ENCODE results near the gene SH3GL2. TPM values are rescaled to one million over a fixed set of nuclear protein-coding genes. Genes with fewer than 3 reads are reported as not detected.

SH3GL2 gene
- total and polyA plus RNA-seq, 9 of the 15 experiments (the other 6 are each of a cell fraction or from before 2014, with no cell fraction given) = not detected

DNA sequence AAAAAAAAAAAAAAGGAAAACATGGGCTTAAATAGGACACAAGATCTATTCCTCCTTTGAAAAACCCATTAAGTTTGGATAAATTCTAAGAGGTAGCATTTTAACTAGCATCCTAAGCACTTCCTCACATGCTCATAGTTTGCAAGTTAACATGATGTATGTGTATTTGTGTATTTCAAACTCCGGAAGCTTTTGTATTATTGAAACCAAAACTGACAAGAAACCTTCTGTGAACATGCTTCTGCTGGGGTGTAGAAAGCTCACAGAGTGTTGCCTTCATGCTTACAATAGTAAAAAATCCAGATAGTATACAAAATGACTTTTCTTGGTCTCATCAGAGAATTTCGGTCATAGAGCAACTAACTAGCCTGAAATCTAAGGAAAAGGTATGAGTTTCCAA, 103.8 kb downstream of the SH3GL2 start:
- Histone ChIP-seq H4K20me1 (replicated peaks; ENCODE audit: control insufficient read depth, insufficient read depth, low read length) (no peaks in the 10 kb centered on the region), H3K9ac (ENCODE audit: insufficient read depth in 1 of 2, low read depth in 2 of 2, low read length in 2 of 2) (no peak overlapping the region), H3K27ac (ENCODE audit: extremely low read depth, low read depth, low read length) (no peak overlapping the region), H3K79me2 (ENCODE audit: control insufficient read depth, insufficient read depth, low read length) (no peaks in the 10 kb centered on the region), H3K4me2 (ENCODE audit: insufficient read depth, low read length) (no peak overlapping the region), H3K36me3 (ENCODE audit: control insufficient read depth, insufficient read depth, low read length) (no peaks in the 10 kb centered on the region), H3K9me1 (ENCODE audit: control insufficient read depth, insufficient read depth, low read length) (no peaks in the 10 kb centered on the region), H3K9me3 (replicated peaks; ENCODE audit: control insufficient read depth, insufficient read depth, low read depth, low read length) (no peaks in the 10 kb centered on the region), H3K27me3 (ENCODE audit: control insufficient read depth in 2 of 2, insufficient read depth in 2 of 2, low read length in 2 of 2) (no peaks in the 10 kb centered on the region), H3K4me3 (no peak overlapping the region), H2AFZ (ENCODE audit: low read depth, low read length) (no peak overlapping the region), H3K4me1 (replicated peaks in 1 of 2; ENCODE audit: control insufficient read depth in 2 of 2, insufficient read depth in 2 of 2, low read length in 2 of 2) (no peaks in the 10 kb centered on the region)
- intact Hi-C loops (cut with micrococcal nuclease) = no loop called here
- TF ChIP-seq SOX6 (IDR thresholded peaks at IDR 0.05) (no peak), RCOR1 (IDR thresholded peaks at IDR 0.05; ENCODE audit: borderline replicate concordance in 1 of 2, low read depth in 2 of 2, low read length in 2 of 2) (no peak)
- no peak for DNase-seq (ENCODE audit: extremely low read depth in 1 of 4, low spot score in 3 of 4)
- WGBS (ENCODE audit: insufficient coverage, low coverage, missing lambda C conversion rate) = 0% methylated on average over 2 of the region's 2 CpGs
- in situ Hi-C loops (cut with MboI) = no loop called here
- no peak for FAIRE-seq
- no peak for ATAC-seq
- ChIA-PET POLR2A (no interaction called here), CTCF (ENCODE audit: low intra/inter-chr PET ratio) (no interaction called here)
- no TSS peak for BruUV-seq (replicated peaks)

DNA sequence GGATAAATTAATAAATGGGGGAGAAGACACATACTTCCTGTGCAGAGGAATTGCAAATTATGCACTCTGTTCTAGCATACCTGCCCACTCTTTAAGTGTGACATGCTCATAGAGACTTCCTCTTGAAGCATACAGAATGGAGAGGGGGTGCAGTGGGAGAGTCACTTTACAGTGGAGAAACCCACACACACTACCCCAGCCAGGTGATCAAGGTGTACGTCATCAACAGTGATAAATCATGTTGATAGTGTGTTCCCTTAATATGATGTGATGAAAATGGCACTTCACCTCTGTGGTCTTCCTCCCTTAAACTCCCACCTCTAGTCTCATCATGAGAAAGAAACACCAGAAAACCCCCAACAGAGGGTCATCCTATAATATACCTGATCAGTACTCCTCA, 110.0 kb downstream of the SH3GL2 start:
- H3K27ac ChIP-seq (ENCODE audit: extremely low read depth, low read depth, low read length) = no peak overlapping the region
- H3K79me2 ChIP-seq (ENCODE audit: control insufficient read depth, insufficient read depth, low read length) = no peaks in the 10 kb centered on the region
- H3K27me3 ChIP-seq (ENCODE audit: control insufficient read depth in 2 of 2, insufficient read depth in 2 of 2, low read length in 2 of 2) = no peaks in the 10 kb centered on the region
- H2AFZ ChIP-seq (ENCODE audit: low read depth, low read length) = no peak overlapping the region
- BruUV-seq (replicated peaks) = no TSS peak
- intact Hi-C loops (cut with micrococcal nuclease) (no loop called here), in situ Hi-C loops (cut with MboI) (no loop called here)
- H4K20me1 ChIP-seq (replicated peaks; ENCODE audit: control insufficient read depth, insufficient read depth, low read length) = no peaks in the 10 kb centered on the region
- DNase-seq (ENCODE audit: extremely low read depth in 1 of 4, low spot score in 3 of 4) (no peak), FAIRE-seq (no peak), ATAC-seq (no peak)
- no peaks in the 10 kb centered on the region; the same call in 1 of the 2 replicates for H3K9me3 ChIP-seq (replicated peaks; ENCODE audit: control insufficient read depth, insufficient read depth, low read depth, low read length)
- ChIA-PET POLR2A (no interaction called here), CTCF (ENCODE audit: low intra/inter-chr PET ratio) (no interaction called here)
- 0% methylated on average over 1 of the region's 1 CpG for WGBS (ENCODE audit: insufficient coverage, low coverage, missing lambda C conversion rate)
- no peaks in the 10 kb centered on the region for H3K9me1 ChIP-seq (ENCODE audit: control insufficient read depth, insufficient read depth, low read length)
- H3K4me3 ChIP-seq = no peak overlapping the region
- no peak overlapping the region for H3K9ac ChIP-seq (ENCODE audit: insufficient read depth in 1 of 2, low read depth in 2 of 2, low read length in 2 of 2)
- no peaks in the 10 kb centered on the region for H3K4me1 ChIP-seq (replicated peaks in 1 of 2; ENCODE audit: control insufficient read depth in 2 of 2, insufficient read depth in 2 of 2, low read length in 2 of 2)
- H3K36me3 ChIP-seq (ENCODE audit: control insufficient read depth, insufficient read depth, low read length) = no peaks in the 10 kb centered on the region
- H3K4me2 ChIP-seq (ENCODE audit: insufficient read depth, low read length) = no peak overlapping the region
- TF ChIP-seq HOXB6 (CRISPR knock-in tag; IDR thresholded peaks at IDR 0.05; ENCODE audit: borderline replicate concordance) (no peak), ZNF79 (CRISPR knock-in tag; IDR thresholded peaks at IDR 0.05; ENCODE audit: low read depth) (no peak), RBM15 (IDR thresholded peaks at IDR 0.05; ENCODE audit: insufficient read depth, low read length) (no peak), ZNF174 (CRISPR knock-in tag; IDR thresholded peaks at IDR 0.05) (no peak), CBFA2T2 (conservative IDR thresholded peaks at IDR 0.05) (no peak), PTRF (tag; IDR thresholded peaks at IDR 0.05) (no peak), ZNF785 (CRISPR knock-in tag; IDR thresholded peaks at IDR 0.05) (no peak), ZFPM2 (CRISPR knock-in tag; IDR thresholded peaks at IDR 0.05) (no peak), IRF2 (CRISPR knock-in tag; IDR thresholded peaks at IDR 0.05) (no peak), SMARCA5 (IDR thresholded peaks at IDR 0.05) (no peak), STAT5B (CRISPR knock-in tag; IDR thresholded peaks at IDR 0.05) (no peak), RFX5 (IDR thresholded peaks at IDR 0.05; ENCODE audit: low read depth, low read length) (no peak)
